H1 (cell line): ENCODE results near the gene SNX25. TPM values are rescaled to one million over a fixed set of nuclear protein-coding genes. Genes with fewer than 3 reads are reported as not detected.

ENCODE experiments used
- CTCF ChIA-PET: fragments of 300-600 bp; sonication (Branson Sonifier 250); formaldehyde crosslinking; loops from one replicate; lab custom pipeline; 2021; ENCODE audit not compliant: partially characterized antibody; lab: Charles Lee
- POLR2A ChIA-PET: fragments of 300-600 bp; sonication (Branson Sonifier 250); formaldehyde crosslinking; loops from one replicate; lab custom pipeline; 2021; ENCODE audit warnings: inconsistent platforms; ENCODE audit not compliant: partially characterized antibody; lab: Charles Lee
- DNase-seq, 2 experiments: peaks; one replicate each; pipeline versions ENCODE4 v3.0.0 to v3.0.0-alpha.2; 2010 to 2022; ENCODE audit warnings: low spot score in 2 of 2, low read depth in 1 of 2, mixed read lengths in 1 of 2
- FAIRE-seq: peaks from 2 replicates; lab custom pipeline; 2011; peaks lifted over from hg19 to GRCh38; lab: Jason Lieb, UNC
- H2AFZ ChIP-seq: 2 replicates; pipeline ENCODE4 v1.8.1; 2012; ENCODE audit warnings: low read length, inconsistent platforms
- H2AK5ac ChIP-seq: 2 replicates; pipeline ENCODE4 v1.6.1; 2013; ENCODE audit warnings: low read depth, low read length
- H2BK120ac ChIP-seq: replicated peaks from 2 replicates; pipeline ENCODE3; 2013; ENCODE audit warnings: low read depth, low read length, inconsistent platforms
- H2BK12ac ChIP-seq: 2 replicates; pipeline ENCODE4 v1.6.1; 2013; ENCODE audit warnings: low read depth, low read length
- H2BK15ac ChIP-seq: 2 replicates; pipeline ENCODE4 v1.6.1; 2013; ENCODE audit warnings: low read length
- H2BK20ac ChIP-seq: 2 replicates; pipeline ENCODE4 v1.6.1; 2013; ENCODE audit warnings: low read length
- H2BK5ac ChIP-seq: 2 replicates; pipeline ENCODE4 v1.6.1; 2013; ENCODE audit warnings: low read depth, low read length
- H3K14ac ChIP-seq: 2 replicates; pipeline ENCODE4 v1.6.1; 2013; ENCODE audit warnings: inconsistent platforms; ENCODE audit not compliant: insufficient read length
- H3K18ac ChIP-seq: 2 replicates; pipeline ENCODE4 v1.6.1; 2013; ENCODE audit warnings: low read length; ENCODE audit errors: extremely low read depth
- H3K23ac ChIP-seq: 2 replicates; pipeline ENCODE4 v1.6.1; 2013; ENCODE audit warnings: inconsistent platforms; ENCODE audit not compliant: insufficient read length
- H3K23me2 ChIP-seq: 2 replicates; pipeline ENCODE4 v1.6.1; 2013; ENCODE audit warnings: low read depth, low read length
- H3K27ac ChIP-seq: 2 replicates; pipeline ENCODE4 v1.6.1; 2011; ENCODE audit warnings: low read depth, low read length, inconsistent platforms
- H3K27me3 ChIP-seq, 4 experiments: replicated peaks in 1 of 4; 1 replicate in 1 of 4; 2 replicates in 3 of 4; pipeline versions ENCODE4 v1.6.1 to v1.8.1; 2011 to 2013; ENCODE audit warnings: low read length in 3 of 4, mild to moderate bottlenecking in 3 of 4, inconsistent platforms in 2 of 4, mixed read lengths in 2 of 4, moderate library complexity in 1 of 4; ENCODE audit not compliant: control insufficient read depth in 3 of 4, insufficient read depth in 3 of 4; ENCODE audit errors: extremely low read depth in 1 of 4
- H3K36me3 ChIP-seq, 4 experiments: 2 replicates each; pipeline versions ENCODE4 v1.6.1 to v1.8.1; 2011 to 2013; ENCODE audit warnings: mild to moderate bottlenecking in 4 of 4, low read length in 3 of 4, moderate library complexity in 2 of 4, control low read depth in 1 of 4, inconsistent platforms in 1 of 4; ENCODE audit not compliant: insufficient read depth in 4 of 4, control insufficient read depth in 2 of 4
- H3K4ac ChIP-seq: replicated peaks from 2 replicates; pipeline ENCODE3; 2013; ENCODE audit warnings: low read length, low read depth, mixed read lengths, inconsistent platforms; ENCODE audit not compliant: insufficient read length
- H3K4me1 ChIP-seq, 4 experiments: replicated peaks in 1 of 4; 1 replicate in 1 of 4; 2 replicates in 3 of 4; pipeline versions ENCODE4 v1.6.1 to v1.8.1; 2011 to 2013; ENCODE audit warnings: low read length in 3 of 4, inconsistent platforms in 2 of 4, mixed read lengths in 1 of 4; ENCODE audit not compliant: insufficient read depth in 4 of 4, control insufficient read depth in 3 of 4
- H3K4me2 ChIP-seq, 2 experiments: 2 replicates each; pipeline versions ENCODE4 v1.6.1 to v1.8.1; 2011 to 2013; ENCODE audit warnings: low read depth in 2 of 2, low read length in 2 of 2, control low read depth in 1 of 2, inconsistent platforms in 1 of 2, mild to moderate bottlenecking in 1 of 2; ENCODE audit not compliant: insufficient read depth in 1 of 2
- H3K4me3 ChIP-seq, 4 experiments: fragments of 200-600, 300-600 bp in 1 of 4; sonication (generic), shearing (Covaris generic), sonication (Bioruptor Twin) in 1 of 4; 2 replicates each; pipeline versions ENCODE4 v1.5.1 to v1.8.1; 2011 to 2016; ENCODE audit warnings: low read length in 4 of 4, low read depth in 3 of 4, control low read depth in 2 of 4, inconsistent platforms in 2 of 4, mild to moderate bottlenecking in 2 of 4, mixed read lengths in 1 of 4, moderate library complexity in 1 of 4; ENCODE audit not compliant: insufficient read depth in 2 of 4; ENCODE audit errors: extremely low read depth in 1 of 4
- H3K56ac ChIP-seq: replicated peaks from 2 replicates; pipeline ENCODE3; 2013; ENCODE audit warnings: low read depth, mild to moderate bottlenecking, mixed read lengths, low read length, inconsistent platforms; ENCODE audit not compliant: insufficient read length
- H3K79me1 ChIP-seq: 2 replicates; pipeline ENCODE4 v1.6.1; 2013; ENCODE audit warnings: low read depth, low read length, control low read depth
- H3K79me2 ChIP-seq, 2 experiments: 2 replicates each; pipeline versions ENCODE4 v1.6.1 to v1.8.1; 2012 to 2013; ENCODE audit warnings: low read length in 2 of 2, mild to moderate bottlenecking in 2 of 2, inconsistent platforms in 1 of 2; ENCODE audit not compliant: insufficient read depth in 2 of 2, control insufficient read depth in 1 of 2
- H3K9ac ChIP-seq, 4 experiments: replicated peaks in 1 of 4; 1 replicate in 1 of 4; 2 replicates in 3 of 4; pipeline versions ENCODE4 v1.6.1 to v1.8.1; 2011 to 2013; ENCODE audit warnings: low read depth in 3 of 4, low read length in 3 of 4, control low read depth in 2 of 4, mild to moderate bottlenecking in 2 of 4, moderate library complexity in 2 of 4, inconsistent platforms in 1 of 4; ENCODE audit errors: extremely low read depth in 1 of 4
- H3K9me3 ChIP-seq, 2 experiments: 2 replicates each; pipeline versions ENCODE4 v1.6.1 to v1.8.1; 2012 to 2013; ENCODE audit warnings: mild to moderate bottlenecking in 2 of 2, moderate library complexity in 2 of 2, control low read depth in 1 of 2, inconsistent platforms in 1 of 2, low read depth in 1 of 2, low read length in 1 of 2, mixed read lengths in 1 of 2; ENCODE audit not compliant: insufficient read depth in 2 of 2
- H4K20me1 ChIP-seq, 2 experiments: replicated peaks in 1 of 2; 2 replicates each; pipeline versions ENCODE3 to v1.8.1; 2011 to 2013; ENCODE audit warnings: inconsistent platforms in 2 of 2, low read length in 2 of 2, mild to moderate bottlenecking in 1 of 2; ENCODE audit not compliant: insufficient read depth in 2 of 2, control insufficient read depth in 1 of 2
- H4K5ac ChIP-seq: 2 replicates; pipeline ENCODE4 v1.6.1; 2013; ENCODE audit warnings: low read length, low read depth, mixed read lengths, inconsistent platforms; ENCODE audit not compliant: insufficient read length
- H4K8ac ChIP-seq: 2 replicates; pipeline ENCODE4 v1.8.0; 2013; ENCODE audit warnings: mild to moderate bottlenecking, moderate library complexity, low read length, inconsistent platforms; ENCODE audit not compliant: insufficient read depth; ENCODE audit errors: extremely low read depth
- H4K91ac ChIP-seq: replicated peaks from 2 replicates; pipeline ENCODE3; 2013; ENCODE audit warnings: low read length, mixed read lengths, inconsistent platforms; ENCODE audit not compliant: insufficient read length
- KDM1A ChIP-seq: fragments of 200-600, 300-600 bp; sonication (generic); IDR thresholded peaks from 2 replicates; pipeline ENCODE4 v1.7.1; 2016; ENCODE audit warnings: mild to moderate bottlenecking, low read length, borderline replicate concordance
- RNF2 ChIP-seq: fragments of 200-900, 300-1000 bp; sonication (generic); IDR thresholded peaks from 2 replicates; pipeline ENCODE4 v1.7.1; 2016; ENCODE audit warnings: borderline replicate concordance, low read depth, mild to moderate bottlenecking, antibody characterized with exemption, low read length; ENCODE audit not compliant: poor library complexity, severe bottlenecking; ENCODE audit errors: missing control alignments
- WGBS, 2 experiments: shearing (Covaris generic) in 1 of 2; methylation state at CpG; one replicate each; pipeline versions ENCODE4 v1.1.6 to v1.1.7; 2013 to 2015; ENCODE audit warnings: low lambda C conversion rate in 2 of 2, mixed read lengths in 2 of 2, inconsistent platforms in 1 of 2, low coverage in 1 of 2, missing lambda C conversion rate in 1 of 2; ENCODE audit not compliant: insufficient replicate concordance in 2 of 2, insufficient coverage in 1 of 2, insufficient read length in 1 of 2; ENCODE audit errors: extremely low coverage in 1 of 2, missing lambda C conversion rate in 1 of 2; 5-methylcytosine and 5-hydroxymethylcytosine counted together
- polyA plus RNA-seq, 7 experiments: library from polyadenylated mRNA; depleted of rRNA in 3 of 7; stranded (reverse) in 5 of 7; unstranded in 2 of 7; fragments of >200 nt in 5 of 7; fragments of 200-250 nt in 2 of 7; gene quantifications; 1 replicate in 5 of 7; 2 replicates in 1 of 7; 4 replicates in 1 of 7; pipeline versions ENCODE4 v1.2.1 to v1.2.3, GENCODE V29; 2011 to 2013; ENCODE audit warnings: missing spikeins in 2 of 7, mixed read lengths in 2 of 7
- total RNA-seq: library from RNA; stranded (reverse); fragmentation: NEBNext Ultra II Directional; extraction: Animal tissue kit (Norgen Biotek cat#: 25700); gene quantifications from 2 replicates; pipeline ENCODE4 v1.2.1, GENCODE V29; 2021

SNX25 gene
- total and polyA plus RNA-seq, 2 of the 8 experiments (the other 6 are each of a cell fraction or from before 2014, with no cell fraction given), result 5.4 to 19.9 TPM

DNA sequence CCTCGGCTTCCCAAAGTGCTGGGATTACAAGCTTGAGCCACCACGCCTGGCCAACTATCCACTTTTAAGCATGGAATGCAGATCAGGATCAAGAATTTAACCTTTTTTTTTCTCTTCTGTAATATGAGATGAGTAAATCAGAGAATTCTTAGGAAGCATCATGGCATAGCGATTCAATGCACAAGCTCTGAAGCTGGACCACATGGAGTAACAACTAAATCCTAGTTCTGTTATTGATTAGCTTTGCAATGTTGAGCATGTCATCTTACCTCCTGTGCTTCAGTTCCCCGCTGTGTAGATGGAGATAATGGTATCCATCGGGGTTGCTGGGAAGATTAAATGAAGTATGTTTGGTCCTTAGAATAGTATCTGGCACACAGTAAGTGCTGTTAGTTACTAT, 1.9 kb upstream of the SNX25 start:
- Histone ChIP-seq H3K4me1 (peaks cover 4 to 9% (median 6%) of the 10 kb centered on the region in 4 experiments; a peak in 6 of 7 replicates), H3K9ac (no peak overlapping the region), H3K18ac (no peak overlapping the region), H2BK15ac (no peak overlapping the region)
- no peak for TF ChIP-seq RNF2
- no peak for TF ChIP-seq KDM1A
- TF ChIP-seq, all 59 proteins: peak for 0
- H3K79me2 ChIP-seq, result peaks cover 0 to 22% of the 10 kb centered on the region in 2 experiments; a peak in 2 of 4 replicates
- DNase-seq (no peak), FAIRE-seq (no peak)
- no peak overlapping the region for H2BK12ac ChIP-seq
- H3K79me1 ChIP-seq, result no peaks in the 10 kb centered on the region
- no peak overlapping the region for H3K23ac ChIP-seq
- H4K91ac ChIP-seq, result no peak overlapping the region
- no peak overlapping the region for H3K14ac ChIP-seq
- H3K4me3 ChIP-seq, result no peak overlapping the region
- H3K4me2 ChIP-seq, result no peak overlapping the region
- H2AFZ ChIP-seq, result no peak overlapping the region
- no peak overlapping the region for H3K27ac ChIP-seq
- no peak overlapping the region for H3K4ac ChIP-seq
- H3K27me3 ChIP-seq, result peaks cover 0 to 3% (median 0%) of the 10 kb centered on the region in 4 experiments; a peak in 2 of 7 replicates
- ChIA-PET POLR2A (interaction anchor here (1.2 to 1.4 kb wide), 2 partner anchors 394 to 812 kb away, joined by 3 read pairs; no protein-coding TSS in a partner anchor), CTCF (interaction anchor here (0.6 to 0.8 kb wide), 7 partner anchors 14 to 823 kb away, joined by 3 to 4 read pairs (median 3); no protein-coding TSS in a partner anchor)
- no peaks in the 10 kb centered on the region for H3K9me3 ChIP-seq
- H3K23me2 ChIP-seq, result peaks cover 10% of the 10 kb centered on the region
- no peak overlapping the region for H2AK5ac ChIP-seq
- H2BK120ac ChIP-seq, result no peak overlapping the region
- no peaks in the 10 kb centered on the region for H3K36me3 ChIP-seq
- no peak overlapping the region for H4K5ac ChIP-seq
- peaks cover under 1 to 4% of the 10 kb centered on the region in 2 experiments for H4K20me1 ChIP-seq
- no peak overlapping the region for H3K56ac ChIP-seq
- no peak overlapping the region for H2BK20ac ChIP-seq
- 93% methylated on average over 5 of the region's 5 CpGs; no CpG with 5 or more reads in 1 of the 2 experiments for WGBS, 2 experiments
- no peak overlapping the region for H4K8ac ChIP-seq
- H2BK5ac ChIP-seq, result no peak overlapping the region
